ENCODE results near the gene TOX2. TPM values are rescaled to one million over a fixed set of nuclear protein-coding genes. Genes with fewer than 3 reads are reported as not detected.

The TOX2 gene
- polyA plus RNA-seq, 1 donor: 4.7 TPM

DNA sequence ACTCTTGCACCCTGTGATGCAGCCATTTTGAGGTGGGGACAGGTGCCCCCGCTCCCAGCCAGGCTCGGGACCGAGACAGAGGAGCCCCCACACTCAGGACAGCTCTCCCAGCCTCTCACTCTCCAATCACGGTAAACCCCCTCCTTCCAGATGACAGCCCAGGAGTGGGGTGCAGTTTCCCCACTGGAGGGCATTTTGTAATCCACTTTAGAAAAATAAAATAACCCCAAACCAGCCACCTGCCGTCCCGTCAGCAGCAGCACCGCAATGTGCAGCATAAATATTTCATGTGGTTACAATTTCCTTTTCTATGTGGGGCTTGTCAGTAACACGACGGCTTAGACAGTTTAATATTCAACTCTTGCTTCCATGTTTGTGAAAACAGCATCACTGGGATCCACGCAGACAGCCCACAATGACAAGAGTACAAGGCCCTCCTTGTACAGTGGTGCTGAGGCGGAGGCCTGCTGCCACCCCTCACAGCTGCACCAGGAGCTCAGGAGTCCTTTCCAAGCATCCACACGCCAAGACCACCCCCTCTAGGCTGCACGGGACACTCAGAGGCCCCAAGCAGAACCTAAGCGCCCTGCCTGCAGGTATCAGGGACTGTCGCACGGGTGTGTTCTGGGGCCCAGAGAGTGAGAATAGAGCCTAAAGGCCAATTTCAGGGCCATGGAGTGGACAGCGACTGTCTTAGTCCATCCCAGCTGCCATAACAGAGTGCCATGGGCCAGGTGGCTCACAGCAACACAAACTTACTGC, 155.7 kb downstream of the TOX2 start:
- no peaks in the 10 kb centered on the region for H3K4me1 ChIP-seq (ENCODE audit: control insufficient read depth, insufficient read depth, low read length)
- WGBS (ENCODE audit: insufficient coverage, low lambda C conversion rate): no CpG with 5 or more reads among the region's 17 CpGs
- H3K4me3 ChIP-seq (ENCODE audit: low read length): no peak overlapping the region
- DNase-seq: no peak
- H3K27ac ChIP-seq (ENCODE audit: low read length): no peak overlapping the region
- peaks cover 2% of the 10 kb centered on the region for H3K9me3 ChIP-seq (ENCODE audit: control insufficient read depth, low read depth, low read length)
- H3K36me3 ChIP-seq (ENCODE audit: control insufficient read depth, insufficient read depth, low read length): no peaks in the 10 kb centered on the region
- H3K27me3 ChIP-seq (ENCODE audit: control insufficient read depth, insufficient read depth, low read length): peaks cover 8% of the 10 kb centered on the region

DNA sequence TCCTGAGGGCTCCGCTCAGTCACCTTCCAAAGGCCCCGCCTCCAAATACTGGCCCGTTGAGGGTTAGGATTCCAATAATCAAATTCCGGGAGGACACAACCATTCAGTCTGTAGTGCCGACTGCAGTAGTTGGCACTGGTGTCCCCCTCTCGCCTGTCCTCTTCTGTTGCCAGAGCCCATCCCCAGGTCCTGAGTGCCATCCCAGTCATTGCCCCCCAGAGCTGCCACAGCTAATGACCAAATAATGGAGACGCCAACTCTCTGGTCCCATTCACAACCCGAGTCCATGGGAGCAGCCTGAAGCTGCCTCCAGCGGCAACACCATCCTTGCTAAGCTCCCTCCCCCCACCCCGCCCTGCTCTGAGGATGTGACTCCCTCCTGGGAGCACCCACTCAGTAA, 156.4 kb downstream of the TOX2 start:
- no peaks in the 10 kb centered on the region for H3K36me3 ChIP-seq (ENCODE audit: control insufficient read depth, insufficient read depth, low read length)
- WGBS (ENCODE audit: insufficient coverage, low lambda C conversion rate): no CpG with 5 or more reads among the region's 10 CpGs
- H3K27ac ChIP-seq (ENCODE audit: low read length): no peak overlapping the region
- H3K4me1 ChIP-seq (ENCODE audit: control insufficient read depth, insufficient read depth, low read length): no peaks in the 10 kb centered on the region
- H3K9me3 ChIP-seq (ENCODE audit: control insufficient read depth, low read depth, low read length): peaks cover 2% of the 10 kb centered on the region
- no peak overlapping the region for H3K4me3 ChIP-seq (ENCODE audit: low read length)
- DNase-seq: no peak
- peaks cover 8% of the 10 kb centered on the region for H3K27me3 ChIP-seq (ENCODE audit: control insufficient read depth, insufficient read depth, low read length)

DNA sequence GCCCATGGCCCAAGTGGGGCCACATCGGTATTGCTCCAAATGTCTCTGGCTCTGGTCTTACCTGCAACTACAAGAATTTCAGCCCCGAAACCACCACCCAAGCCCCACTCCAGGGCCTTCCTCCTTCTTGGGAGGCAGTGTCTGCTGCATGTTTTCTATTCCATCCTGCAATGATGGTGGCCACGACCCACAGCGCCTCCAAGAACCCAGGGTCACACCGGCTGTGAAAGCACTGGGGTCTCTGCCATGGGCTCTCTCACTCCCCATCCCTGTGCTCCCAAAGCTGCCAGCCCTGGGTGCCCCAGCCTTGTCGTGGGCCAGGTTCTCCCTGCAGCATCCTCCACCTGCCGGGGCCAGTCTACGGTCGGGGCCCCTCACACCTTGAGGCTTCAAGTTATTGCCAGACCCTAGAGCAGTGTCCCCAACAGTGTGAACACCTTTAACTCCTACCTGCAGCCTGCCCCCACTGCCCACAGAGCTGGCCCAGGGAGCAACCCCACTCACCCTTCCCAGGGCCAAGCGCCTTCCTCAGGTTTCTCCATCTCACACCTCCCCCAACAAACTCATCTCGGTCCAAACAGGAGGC, 157.0 kb downstream of the TOX2 start:
- peaks cover 8% of the 10 kb centered on the region for H3K27me3 ChIP-seq (ENCODE audit: control insufficient read depth, insufficient read depth, low read length)
- H3K4me1 ChIP-seq (ENCODE audit: control insufficient read depth, insufficient read depth, low read length): no peaks in the 10 kb centered on the region
- H3K36me3 ChIP-seq (ENCODE audit: control insufficient read depth, insufficient read depth, low read length): no peaks in the 10 kb centered on the region
- no peak overlapping the region for H3K27ac ChIP-seq (ENCODE audit: low read length)
- H3K4me3 ChIP-seq (ENCODE audit: low read length): no peak overlapping the region
- H3K9me3 ChIP-seq (ENCODE audit: control insufficient read depth, low read depth, low read length): peaks cover 2% of the 10 kb centered on the region
- WGBS (ENCODE audit: insufficient coverage, low lambda C conversion rate): no CpG with 5 or more reads among the region's 11 CpGs
- no peak for DNase-seq

- DNase-seq: no peak
- Histone ChIP-seq H3K27me3 (ENCODE audit: control insufficient read depth, insufficient read depth, low read length) (peaks cover 8% of the 10 kb centered on the region), H3K36me3 (ENCODE audit: control insufficient read depth, insufficient read depth, low read length) (no peaks in the 10 kb centered on the region), H3K9me3 (ENCODE audit: control insufficient read depth, low read depth, low read length) (peaks cover 2% of the 10 kb centered on the region), H3K4me3 (ENCODE audit: low read length) (no peak overlapping the region), H3K27ac (ENCODE audit: low read length) (no peak overlapping the region), H3K4me1 (ENCODE audit: control insufficient read depth, insufficient read depth, low read length) (no peaks in the 10 kb centered on the region)
- WGBS (ENCODE audit: insufficient coverage, low lambda C conversion rate): 83% methylated on average over 2 of the region's 6 CpGs
These were observed 157.7 kb downstream of the TOX2 start for GRCh38 chr20:44072384-44072783.

DNA sequence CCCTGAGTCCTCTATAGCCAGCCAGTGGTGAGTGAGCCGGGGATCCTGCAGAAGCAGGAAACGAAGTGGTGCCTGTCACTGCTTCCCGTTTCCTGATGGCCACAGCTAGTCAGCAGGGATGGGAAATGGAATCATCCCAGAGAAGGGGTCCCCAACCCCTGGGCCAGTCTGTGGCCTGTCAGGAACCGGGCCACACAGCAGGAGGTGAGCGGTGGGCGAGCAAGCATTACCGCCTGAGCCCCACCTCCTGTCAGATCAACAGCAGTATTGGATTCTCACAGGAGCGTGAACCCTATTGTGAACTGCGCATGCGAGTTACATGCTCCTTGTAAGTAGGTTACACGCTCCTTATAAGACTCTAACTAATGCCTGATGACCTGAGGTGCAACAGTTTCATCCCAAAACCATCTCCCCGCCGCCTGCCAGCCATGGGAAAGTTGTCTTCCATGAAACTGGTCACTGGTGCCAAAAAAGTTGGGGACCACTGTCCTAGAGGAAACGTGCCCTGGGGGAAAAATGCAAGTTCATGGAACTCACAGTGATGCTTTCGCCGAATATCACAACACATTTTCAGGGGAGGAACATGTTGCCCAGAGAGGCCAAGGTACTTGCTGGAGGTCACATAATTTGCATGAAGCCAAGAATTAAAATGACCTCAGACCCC, 158.5 kb downstream of the TOX2 start:
- Histone ChIP-seq H3K9me3 (ENCODE audit: control insufficient read depth, low read depth, low read length) (peaks cover 2% of the 10 kb centered on the region), H3K27me3 (ENCODE audit: control insufficient read depth, insufficient read depth, low read length) (peaks cover 8% of the 10 kb centered on the region), H3K4me1 (ENCODE audit: control insufficient read depth, insufficient read depth, low read length) (no peaks in the 10 kb centered on the region), H3K4me3 (ENCODE audit: low read length) (no peak overlapping the region), H3K27ac (ENCODE audit: low read length) (no peak overlapping the region), H3K36me3 (ENCODE audit: control insufficient read depth, insufficient read depth, low read length) (no peaks in the 10 kb centered on the region)
- no peak for DNase-seq
- no CpG with 5 or more reads among the region's 16 CpGs for WGBS (ENCODE audit: insufficient coverage, low lambda C conversion rate)

DNA sequence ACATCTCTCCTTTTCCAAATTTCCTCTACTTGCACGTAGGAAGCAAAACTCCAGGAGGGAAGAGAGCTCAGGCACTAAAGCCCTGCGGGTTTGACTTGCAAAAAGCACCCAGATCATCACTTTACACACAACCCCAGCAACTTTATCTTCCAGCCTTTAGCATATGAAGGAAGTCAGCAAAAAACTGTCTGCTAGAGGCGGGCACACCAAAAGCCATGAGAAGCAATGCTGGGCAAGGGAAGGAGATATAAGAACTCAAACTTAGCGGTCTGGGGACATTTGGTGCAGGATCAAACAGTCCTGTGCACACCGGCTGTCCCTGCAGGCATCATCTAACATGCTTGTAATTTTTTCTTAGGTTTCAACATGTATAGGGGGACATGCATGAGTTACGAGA, 159.0 kb downstream of the TOX2 start:
- Histone ChIP-seq H3K27ac (ENCODE audit: low read length) (no peak overlapping the region), H3K9me3 (ENCODE audit: control insufficient read depth, low read depth, low read length) (peaks cover 2% of the 10 kb centered on the region), H3K36me3 (ENCODE audit: control insufficient read depth, insufficient read depth, low read length) (no peaks in the 10 kb centered on the region), H3K27me3 (ENCODE audit: control insufficient read depth, insufficient read depth, low read length) (peaks cover 8% of the 10 kb centered on the region), H3K4me1 (ENCODE audit: control insufficient read depth, insufficient read depth, low read length) (no peaks in the 10 kb centered on the region), H3K4me3 (ENCODE audit: low read length) (no peak overlapping the region)
- no CpG with 5 or more reads among the region's 6 CpGs for WGBS (ENCODE audit: insufficient coverage, low lambda C conversion rate)
- DNase-seq: no peak

DNA sequence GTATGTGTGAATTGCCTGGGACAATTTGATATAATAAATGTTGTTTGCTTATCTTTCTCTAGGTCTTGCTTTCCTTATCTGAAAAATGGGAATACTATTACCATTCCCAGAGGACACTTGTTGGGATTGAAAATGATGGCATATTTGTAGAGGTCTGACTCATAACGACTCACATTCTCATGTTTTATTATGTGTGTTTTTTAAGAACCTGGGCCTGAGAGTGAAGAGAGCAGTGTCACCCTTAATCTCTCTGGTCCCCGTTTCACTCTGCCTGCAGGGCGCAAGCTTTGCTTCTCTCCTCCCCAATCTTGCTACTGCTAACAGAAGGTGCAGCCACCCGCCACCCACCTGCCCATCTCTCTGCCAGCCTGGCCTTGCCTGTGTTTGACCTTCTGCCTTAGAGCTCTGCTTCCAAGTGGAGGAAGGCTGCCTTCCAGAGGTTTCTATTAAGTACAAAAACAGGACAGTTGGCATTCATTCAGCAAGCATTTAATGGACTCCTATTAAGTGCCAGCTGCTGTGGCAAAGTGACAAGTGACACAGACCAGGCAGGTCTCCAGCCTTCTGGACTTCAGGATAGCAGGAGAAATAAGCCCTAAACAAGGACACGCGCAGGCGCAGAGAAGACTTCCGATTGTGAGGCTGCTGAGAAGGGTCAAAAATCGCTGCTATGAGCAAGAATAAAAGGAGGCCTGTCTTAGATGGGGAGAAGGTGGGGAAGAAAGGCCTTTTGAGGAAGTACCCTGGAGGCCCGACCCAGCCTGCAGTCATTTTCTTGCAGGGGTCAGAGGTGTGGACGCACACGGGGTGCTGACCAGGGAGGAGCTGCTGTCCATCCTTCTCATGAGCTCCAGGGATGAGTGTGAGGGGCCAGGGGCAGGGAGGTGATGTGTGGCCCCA, 159.8 kb downstream of the TOX2 start:
- H3K4me3 ChIP-seq (ENCODE audit: low read length): no peak overlapping the region
- H3K36me3 ChIP-seq (ENCODE audit: control insufficient read depth, insufficient read depth, low read length): no peaks in the 10 kb centered on the region
- H3K9me3 ChIP-seq (ENCODE audit: control insufficient read depth, low read depth, low read length): no peaks in the 10 kb centered on the region
- H3K4me1 ChIP-seq (ENCODE audit: control insufficient read depth, insufficient read depth, low read length): no peaks in the 10 kb centered on the region
- H3K27me3 ChIP-seq (ENCODE audit: control insufficient read depth, insufficient read depth, low read length): peaks cover 8% of the 10 kb centered on the region
- no CpG with 5 or more reads among the region's 12 CpGs for WGBS (ENCODE audit: insufficient coverage, low lambda C conversion rate)
- no peak for DNase-seq
- H3K27ac ChIP-seq (ENCODE audit: low read length): no peak overlapping the region

GRCh38 chr20:44075191-44075949, 160.7 kb downstream of the TOX2 start:
- H3K4me1 ChIP-seq (ENCODE audit: control insufficient read depth, insufficient read depth, low read length): no peaks in the 10 kb centered on the region
- no peaks in the 10 kb centered on the region for H3K36me3 ChIP-seq (ENCODE audit: control insufficient read depth, insufficient read depth, low read length)
- H3K27ac ChIP-seq (ENCODE audit: low read length): no peak overlapping the region
- H3K4me3 ChIP-seq (ENCODE audit: low read length): no peak overlapping the region
- DNase-seq: no peak
- no peaks in the 10 kb centered on the region for H3K9me3 ChIP-seq (ENCODE audit: control insufficient read depth, low read depth, low read length)
- peaks cover 8% of the 10 kb centered on the region for H3K27me3 ChIP-seq (ENCODE audit: control insufficient read depth, insufficient read depth, low read length)
- 100% methylated on average over 1 of the region's 23 CpGs for WGBS (ENCODE audit: insufficient coverage, low lambda C conversion rate)

DNA sequence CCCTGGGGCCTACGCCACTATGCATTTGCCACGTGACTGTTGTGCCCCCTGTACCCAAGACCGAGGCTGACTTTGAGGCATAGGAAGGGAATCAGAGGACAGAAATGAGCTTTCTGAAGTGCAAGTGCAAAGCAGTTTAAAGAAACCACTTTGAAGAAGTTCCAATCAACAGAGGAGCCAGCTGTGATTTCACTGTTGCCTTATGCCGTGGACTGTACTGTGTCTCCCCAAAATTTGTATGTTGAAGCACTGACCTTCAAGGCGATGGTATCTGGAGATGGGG, 161.2 kb downstream of the TOX2 start:
- no peaks in the 10 kb centered on the region for H3K4me1 ChIP-seq (ENCODE audit: control insufficient read depth, insufficient read depth, low read length)
- H3K27me3 ChIP-seq (ENCODE audit: control insufficient read depth, insufficient read depth, low read length): peaks cover 8% of the 10 kb centered on the region
- DNase-seq: no peak
- H3K36me3 ChIP-seq (ENCODE audit: control insufficient read depth, insufficient read depth, low read length): no peaks in the 10 kb centered on the region
- no peaks in the 10 kb centered on the region for H3K9me3 ChIP-seq (ENCODE audit: control insufficient read depth, low read depth, low read length)
- no CpG with 5 or more reads among the region's 5 CpGs for WGBS (ENCODE audit: insufficient coverage, low lambda C conversion rate)
- no peak overlapping the region for H3K27ac ChIP-seq (ENCODE audit: low read length)
- H3K4me3 ChIP-seq (ENCODE audit: low read length): no peak overlapping the region

DNA sequence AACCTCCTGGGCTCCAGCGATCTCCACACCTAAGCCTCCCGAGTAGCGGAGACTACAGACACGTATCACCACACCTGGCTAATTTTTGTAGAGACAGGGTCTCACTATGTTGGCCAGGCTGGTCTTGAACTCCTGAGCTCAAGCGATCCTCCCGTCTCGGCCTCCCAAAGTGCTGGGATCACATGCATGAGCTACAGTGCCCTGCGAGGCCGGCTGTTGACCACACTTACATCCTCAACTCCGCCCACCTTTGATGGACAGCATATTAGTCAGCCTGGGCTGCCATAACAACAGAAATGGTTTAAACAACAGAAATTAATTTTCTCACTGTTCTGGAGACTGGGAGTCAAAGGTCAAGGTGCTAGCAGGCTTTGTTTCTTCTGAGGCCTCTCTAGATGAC, 164.6 kb downstream of the TOX2 start:
- Histone ChIP-seq H3K4me3 (ENCODE audit: low read length) (no peak overlapping the region), H3K36me3 (ENCODE audit: control insufficient read depth, insufficient read depth, low read length) (no peaks in the 10 kb centered on the region), H3K4me1 (ENCODE audit: control insufficient read depth, insufficient read depth, low read length) (no peaks in the 10 kb centered on the region), H3K9me3 (ENCODE audit: control insufficient read depth, low read depth, low read length) (no peaks in the 10 kb centered on the region), H3K27me3 (ENCODE audit: control insufficient read depth, insufficient read depth, low read length) (no peaks in the 10 kb centered on the region), H3K27ac (ENCODE audit: low read length) (no peak overlapping the region)
- no peak for DNase-seq
- no CpG with 5 or more reads among the region's 10 CpGs for WGBS (ENCODE audit: insufficient coverage, low lambda C conversion rate)

Measured in large intestine (tissue), 3 donors.